Measurements from ENCODE around the gene KCNJ6. TPM values are rescaled to one million over a fixed set of nuclear protein-coding genes. Genes with fewer than 3 reads are reported as not detected.
"Not testable (repeated sequence)": the region's sequence is repeated elsewhere in the genome, so short reads cannot be mapped to it uniquely, and the experiment has no call there.

Gene KCNJ6
- total and polyA plus RNA-seq, 4 experiments from 2014 or later, result not detected

DNA sequence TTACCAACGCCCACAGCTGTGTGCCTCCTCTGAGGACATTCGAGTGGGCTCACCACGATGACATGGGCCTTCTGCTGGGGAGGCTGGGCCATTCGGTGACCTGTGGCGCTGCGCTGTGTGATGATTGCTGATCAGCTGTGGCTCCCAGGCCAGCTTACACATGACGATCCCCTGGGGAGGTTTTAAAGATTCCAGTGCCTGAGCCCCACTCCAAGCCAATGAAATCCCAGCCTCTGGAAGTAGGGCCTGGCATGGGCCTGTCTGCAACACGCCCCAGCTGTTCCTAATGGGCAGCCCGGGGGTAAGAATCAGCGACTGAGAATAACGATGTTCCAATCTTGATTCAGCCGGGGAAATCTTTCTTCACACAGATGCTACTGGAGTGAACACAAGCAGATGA lies 153.7 kb downstream of the KCNJ6 start:
- POLR2A ChIA-PET (ENCODE audit: partially characterized antibody), result no interaction called here
- H3K27me3 Mint-ChIP-seq, result peaks cover 2 to 3% of the 10 kb centered on the region in 2 donors
- no peak overlapping the region for H3K27ac Mint-ChIP-seq
- Histone ChIP-seq H3K27me3 (ENCODE audit: insufficient read depth, low read length) (no peaks in the 10 kb centered on the region), H3K27ac (ENCODE audit: low read depth, low read length) (no peak overlapping the region), H3K4me1 (ENCODE audit: insufficient read depth, low read length) (no peaks in the 10 kb centered on the region), H3K4me3 (ENCODE audit: low read length in 2 of 2) (no peak overlapping the region), H3K36me3 (ENCODE audit: insufficient read depth, low read length) (no peaks in the 10 kb centered on the region), H3K9me3 (ENCODE audit: control insufficient read depth in 1 of 2, low read length in 2 of 2) (no peaks in the 10 kb centered on the region)
- DNase-seq, result no peak
- no peaks in the 10 kb centered on the region for H3K4me1 Mint-ChIP-seq
- H3K9me3 Mint-ChIP-seq, result peaks cover 0 to 3% (median 0%) of the 10 kb centered on the region in 8 donors
- no peak overlapping the region for H3K4me3 Mint-ChIP-seq
- intact Hi-C loops (cut with micrococcal nuclease), result no loop called here
- H3K36me3 Mint-ChIP-seq, result no peaks in the 10 kb centered on the region
- CTCF ChIA-PET (ENCODE audit: partially characterized antibody), result no interaction called here

DNA sequence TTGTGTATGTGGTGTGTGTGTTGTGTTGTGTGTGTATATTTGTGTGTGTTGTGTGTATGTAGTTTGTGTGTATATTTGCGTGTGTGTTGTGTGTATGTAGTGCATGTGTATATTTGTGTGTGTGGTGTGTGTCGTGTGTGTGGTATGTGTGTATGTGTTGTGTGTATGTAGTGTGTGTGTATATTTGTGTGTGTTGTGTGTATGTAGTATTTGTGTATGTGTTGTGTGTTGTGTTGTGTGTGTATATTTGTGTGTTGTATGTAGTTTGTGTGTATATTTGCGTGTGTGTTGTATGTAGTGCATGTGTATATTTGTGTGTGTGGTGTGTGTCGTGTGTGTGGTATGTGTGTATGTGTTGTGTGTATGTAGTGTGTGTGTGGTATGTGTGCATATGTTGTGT lies 154.9 kb downstream of the KCNJ6 start:
- H3K4me3 ChIP-seq (ENCODE audit: low read length in 2 of 2); H3K27me3 Mint-ChIP-seq; H3K36me3 Mint-ChIP-seq; H3K4me1 Mint-ChIP-seq; DNase-seq; CTCF ChIA-PET (ENCODE audit: partially characterized antibody); H3K4me1 ChIP-seq (ENCODE audit: insufficient read depth, low read length); H3K9me3 ChIP-seq (ENCODE audit: control insufficient read depth in 1 of 2, low read length in 2 of 2); H3K36me3 ChIP-seq (ENCODE audit: insufficient read depth, low read length); H3K27me3 ChIP-seq (ENCODE audit: insufficient read depth, low read length); H3K27ac ChIP-seq (ENCODE audit: low read depth, low read length); H3K4me3 Mint-ChIP-seq; H3K9me3 Mint-ChIP-seq; POLR2A ChIA-PET (ENCODE audit: partially characterized antibody); H3K27ac Mint-ChIP-seq; intact Hi-C loops (cut with micrococcal nuclease): not testable (repeated sequence)

DNA sequence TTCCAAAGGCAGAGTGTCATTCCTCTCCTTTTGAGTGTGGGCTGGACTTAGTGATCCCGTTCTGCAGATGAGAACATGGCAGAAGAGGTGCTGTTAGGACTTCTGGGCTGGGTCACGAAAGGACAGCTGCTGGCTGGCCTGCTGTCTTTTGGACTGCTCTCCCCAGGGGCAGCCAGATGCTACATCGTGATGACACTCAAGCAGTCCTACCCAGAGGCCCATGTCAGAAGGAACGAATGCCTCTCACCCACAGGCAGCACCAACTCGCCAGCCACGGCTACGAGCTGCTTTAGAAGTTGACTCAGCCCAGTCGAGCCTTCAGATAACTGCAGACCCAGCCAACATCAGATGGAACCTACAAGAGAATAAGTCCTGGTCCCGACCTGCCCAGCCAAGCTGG lies 156.5 kb downstream of the KCNJ6 start:
- CTCF ChIA-PET (ENCODE audit: partially characterized antibody), result no interaction called here
- Mint-ChIP-seq H3K9me3 (no peaks in the 10 kb centered on the region), H3K27me3 (peaks cover 0 to 3% of the 10 kb centered on the region in 2 donors), H3K27ac (no peak overlapping the region), H3K4me3 (no peak overlapping the region), H3K36me3 (no peaks in the 10 kb centered on the region), H3K4me1 (no peaks in the 10 kb centered on the region)
- no peaks in the 10 kb centered on the region for H3K4me1 ChIP-seq (ENCODE audit: insufficient read depth, low read length)
- no peaks in the 10 kb centered on the region for H3K9me3 ChIP-seq (ENCODE audit: control insufficient read depth in 1 of 2, low read length in 2 of 2)
- H3K27me3 ChIP-seq (ENCODE audit: insufficient read depth, low read length), result no peaks in the 10 kb centered on the region
- POLR2A ChIA-PET (ENCODE audit: partially characterized antibody), result no interaction called here
- H3K36me3 ChIP-seq (ENCODE audit: insufficient read depth, low read length), result no peaks in the 10 kb centered on the region
- no peak overlapping the region for H3K4me3 ChIP-seq (ENCODE audit: low read length in 2 of 2)
- H3K27ac ChIP-seq (ENCODE audit: low read depth, low read length), result no peak overlapping the region
- no peak for DNase-seq
- intact Hi-C loops (cut with micrococcal nuclease), result no loop called here

DNA sequence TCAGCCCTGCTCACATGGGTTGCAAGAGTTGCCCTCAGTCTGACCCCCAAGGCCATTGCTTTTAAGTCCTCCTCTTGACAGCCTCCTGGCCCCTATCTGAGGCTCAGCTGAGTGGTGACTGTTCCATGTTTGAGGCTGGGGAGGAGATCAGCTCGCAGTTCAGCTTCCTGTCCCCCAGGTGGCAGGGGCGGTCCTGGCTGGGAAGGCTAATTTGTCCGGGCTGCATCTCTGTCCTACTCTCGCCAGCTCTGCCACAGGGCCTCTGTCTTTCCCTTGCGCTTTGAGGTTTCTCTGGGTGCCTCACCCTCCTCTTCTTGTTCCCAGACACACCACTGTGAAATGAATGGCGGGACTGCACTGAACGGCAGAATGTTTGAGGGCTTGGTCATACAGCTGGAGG lies 157.3 kb downstream of the KCNJ6 start:
- intact Hi-C loops (cut with micrococcal nuclease), result no loop called here
- Mint-ChIP-seq H3K4me1 (no peaks in the 10 kb centered on the region), H3K27ac (no peak overlapping the region), H3K36me3 (no peaks in the 10 kb centered on the region), H3K9me3 (no peaks in the 10 kb centered on the region), H3K27me3 (peaks cover 0 to 3% of the 10 kb centered on the region in 2 donors), H3K4me3 (no peak overlapping the region)
- Histone ChIP-seq H3K27me3 (ENCODE audit: insufficient read depth, low read length) (no peaks in the 10 kb centered on the region), H3K27ac (ENCODE audit: low read depth, low read length) (no peak overlapping the region), H3K4me3 (ENCODE audit: low read length in 2 of 2) (no peak overlapping the region), H3K36me3 (ENCODE audit: insufficient read depth, low read length) (no peaks in the 10 kb centered on the region), H3K4me1 (ENCODE audit: insufficient read depth, low read length) (no peaks in the 10 kb centered on the region), H3K9me3 (ENCODE audit: control insufficient read depth in 1 of 2, low read length in 2 of 2) (no peaks in the 10 kb centered on the region)
- DNase-seq, result no peak
- POLR2A ChIA-PET (ENCODE audit: partially characterized antibody), result no interaction called here
- CTCF ChIA-PET (ENCODE audit: partially characterized antibody), result no interaction called here

DNA sequence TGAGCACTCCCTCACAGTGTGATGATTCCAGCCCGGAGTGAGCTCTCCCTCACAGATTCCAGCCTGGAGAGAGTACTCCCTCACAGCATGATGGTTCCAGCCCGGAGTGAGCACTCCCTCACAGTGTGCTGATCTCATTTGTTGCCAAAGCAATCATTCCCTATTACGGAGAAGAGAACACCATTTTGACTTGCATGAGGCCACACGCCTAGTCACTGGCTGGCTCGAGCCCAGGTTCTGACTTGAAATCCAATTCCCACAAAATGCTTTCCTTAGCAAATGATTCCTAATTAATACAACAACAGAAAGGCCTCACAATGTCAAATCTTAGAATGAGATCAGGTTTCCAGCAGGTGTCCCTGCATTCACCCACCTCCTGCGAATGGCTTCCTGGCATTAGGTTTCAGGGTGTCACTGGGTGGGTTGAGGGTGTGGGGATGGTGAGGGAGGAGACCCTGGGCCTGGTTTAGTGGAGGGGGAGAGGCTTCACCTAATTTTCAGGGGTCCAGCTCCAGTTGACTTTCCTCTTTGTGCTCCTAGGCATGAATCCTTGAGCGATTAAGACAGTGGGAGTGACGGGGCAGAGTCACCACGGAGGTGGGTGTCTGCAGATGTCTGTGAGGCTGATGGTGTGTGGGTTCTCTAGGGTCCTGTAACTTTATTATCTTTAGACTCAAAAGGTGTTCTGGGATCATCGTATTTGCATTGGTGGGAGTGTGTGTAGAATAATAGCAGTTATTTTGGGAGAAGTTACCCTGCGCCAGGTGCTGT lies 158.5 kb downstream of the KCNJ6 start:
- Histone ChIP-seq H3K4me1 (ENCODE audit: insufficient read depth, low read length) (no peaks in the 10 kb centered on the region), H3K4me3 (ENCODE audit: low read length in 2 of 2) (no peak overlapping the region), H3K9me3 (ENCODE audit: control insufficient read depth in 1 of 2, low read length in 2 of 2) (no peaks in the 10 kb centered on the region), H3K36me3 (ENCODE audit: insufficient read depth, low read length) (no peaks in the 10 kb centered on the region), H3K27me3 (ENCODE audit: insufficient read depth, low read length) (no peaks in the 10 kb centered on the region), H3K27ac (ENCODE audit: low read depth, low read length) (no peak overlapping the region)
- Mint-ChIP-seq H3K27me3 (peaks cover under 1 to 3% of the 10 kb centered on the region in 2 donors), H3K4me3 (no peak overlapping the region), H3K9me3 (no peaks in the 10 kb centered on the region), H3K27ac (no peak overlapping the region), H3K4me1 (no peaks in the 10 kb centered on the region), H3K36me3 (no peaks in the 10 kb centered on the region)
- ChIA-PET CTCF (ENCODE audit: partially characterized antibody) (no interaction called here), POLR2A (ENCODE audit: partially characterized antibody) (no interaction called here)
- intact Hi-C loops (cut with micrococcal nuclease), result no loop called here
- DNase-seq, result no peak

DNA sequence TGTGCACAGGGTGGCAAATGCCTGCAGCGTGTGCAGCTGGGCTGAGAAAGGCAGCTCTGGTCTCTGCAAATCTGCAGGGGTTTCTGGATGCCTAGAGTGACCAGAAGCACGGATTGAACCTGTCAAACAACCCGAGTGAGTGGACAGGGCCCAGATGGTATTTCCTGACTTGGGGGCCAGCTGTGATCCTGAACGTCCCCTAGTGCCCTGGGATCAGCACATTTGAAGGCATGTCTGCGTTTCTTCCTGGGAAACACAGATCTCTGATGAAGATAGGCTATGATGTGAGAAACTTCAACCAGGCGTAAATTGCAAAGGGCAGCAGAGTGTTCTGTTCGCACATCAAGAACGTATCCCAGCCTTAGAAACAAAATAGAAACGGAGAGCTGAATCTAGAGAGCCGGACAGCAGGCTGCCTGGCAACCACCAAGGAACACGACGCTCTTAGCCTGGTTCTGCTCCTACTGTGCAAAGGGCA lies 163.1 kb downstream of the KCNJ6 start:
- Mint-ChIP-seq H3K27ac (no peak overlapping the region), H3K9me3 (no peaks in the 10 kb centered on the region), H3K4me1 (no peaks in the 10 kb centered on the region), H3K4me3 (no peak overlapping the region), H3K27me3 (peaks cover 2 to 4% of the 10 kb centered on the region in 2 donors), H3K36me3 (no peaks in the 10 kb centered on the region)
- Histone ChIP-seq H3K27me3 (ENCODE audit: insufficient read depth, low read length) (no peaks in the 10 kb centered on the region), H3K4me1 (ENCODE audit: insufficient read depth, low read length) (no peaks in the 10 kb centered on the region), H3K36me3 (ENCODE audit: insufficient read depth, low read length) (no peaks in the 10 kb centered on the region), H3K9me3 (ENCODE audit: control insufficient read depth in 1 of 2, low read length in 2 of 2) (no peaks in the 10 kb centered on the region), H3K4me3 (ENCODE audit: low read length in 2 of 2) (no peak overlapping the region), H3K27ac (ENCODE audit: low read depth, low read length) (no peak overlapping the region)
- intact Hi-C loops (cut with micrococcal nuclease), result no loop called here
- no peak for DNase-seq
- ChIA-PET CTCF (ENCODE audit: partially characterized antibody) (no interaction called here), POLR2A (ENCODE audit: partially characterized antibody) (no interaction called here)

DNA sequence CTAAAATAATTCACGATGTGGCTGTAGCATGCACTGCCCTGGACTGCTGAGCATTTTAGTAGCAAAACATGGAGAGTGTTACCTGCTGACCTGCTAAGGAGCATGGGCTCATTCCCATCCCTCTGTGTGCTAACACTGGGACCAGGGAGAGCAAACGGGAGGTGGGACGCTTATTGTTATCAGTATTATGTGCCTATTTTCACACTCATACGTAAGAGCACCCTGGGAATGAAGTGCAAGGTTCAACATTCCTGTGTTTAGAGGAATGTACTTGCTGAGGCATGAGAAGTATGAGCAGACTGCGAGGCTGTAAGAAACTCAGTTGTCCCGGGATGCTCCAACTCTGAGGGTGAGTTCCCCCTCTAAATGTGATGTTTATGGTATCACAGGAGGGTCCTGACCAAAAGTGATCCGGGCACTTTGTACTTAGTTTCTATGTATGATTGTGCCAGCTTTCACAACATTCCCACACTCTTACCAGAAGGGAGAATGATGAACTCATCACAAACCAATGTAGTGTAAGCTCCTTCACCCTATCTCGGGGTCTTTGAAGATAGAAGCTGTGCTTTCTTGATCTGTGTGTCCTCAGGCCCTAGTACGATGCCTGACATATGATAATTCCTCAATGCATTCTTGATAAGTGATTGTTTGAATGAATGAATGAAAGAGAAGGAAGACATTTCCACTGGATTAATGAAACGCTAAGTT lies 164.8 kb downstream of the KCNJ6 start:
- DNase-seq, result no peak
- CTCF ChIA-PET (ENCODE audit: partially characterized antibody), result no interaction called here
- no peak overlapping the region for H3K4me3 Mint-ChIP-seq
- peaks cover 4 to 5% of the 10 kb centered on the region in 2 donors for H3K27me3 Mint-ChIP-seq
- no peaks in the 10 kb centered on the region for H3K9me3 Mint-ChIP-seq
- intact Hi-C loops (cut with micrococcal nuclease), result no loop called here
- no peaks in the 10 kb centered on the region for H3K36me3 Mint-ChIP-seq
- no peaks in the 10 kb centered on the region for H3K4me1 Mint-ChIP-seq
- Histone ChIP-seq H3K27me3 (ENCODE audit: insufficient read depth, low read length) (no peaks in the 10 kb centered on the region), H3K27ac (ENCODE audit: low read depth, low read length) (no peak overlapping the region), H3K36me3 (ENCODE audit: insufficient read depth, low read length) (no peaks in the 10 kb centered on the region), H3K9me3 (ENCODE audit: control insufficient read depth in 1 of 2, low read length in 2 of 2) (no peaks in the 10 kb centered on the region), H3K4me3 (ENCODE audit: low read length in 2 of 2) (no peak overlapping the region), H3K4me1 (ENCODE audit: insufficient read depth, low read length) (no peaks in the 10 kb centered on the region)
- POLR2A ChIA-PET (ENCODE audit: partially characterized antibody), result no interaction called here
- no peak overlapping the region for H3K27ac Mint-ChIP-seq

Data from CD4-positive, alpha-beta memory T cell (primary cell).